Measurements from ENCODE around the gene WDR3.
"Not testable (repeated sequence)": the region's sequence is repeated elsewhere in the genome, so short reads cannot be mapped to it uniquely, and the experiment has no call there.

The WDR3 gene

GRCh38 chr1:117929343-117930172, at the start of gene WDR3, which contains the start of gene GDAP2:
TSS of gene WDR3 (plus strand) at chr1:117929739. CDS start at chr1:117933320, 3,581 bp downstream.
TSS of gene GDAP2 (minus strand) at chr1:117929621. CDS start at chr1:117920357, 9,264 bp downstream.
- DNase-seq: peak; percentile 96

DNA sequence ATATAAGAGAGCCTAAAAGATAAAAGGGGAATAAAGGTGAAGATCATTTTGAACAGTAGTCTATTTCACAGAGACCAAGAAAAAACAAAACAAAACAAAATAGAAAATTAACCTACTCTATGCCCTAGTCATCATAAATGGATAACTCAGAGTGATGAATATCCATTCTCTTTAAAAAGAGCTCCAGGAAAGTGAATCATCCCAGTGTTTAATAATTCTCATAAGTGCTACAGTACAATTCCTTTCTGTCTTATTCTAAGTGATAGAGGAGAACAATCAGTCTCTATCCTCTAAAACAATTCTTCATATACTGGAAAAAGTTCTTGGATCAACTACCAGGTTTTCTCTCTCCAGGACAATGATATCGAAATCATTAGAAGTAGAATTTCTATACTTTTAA, 45.9 kb upstream of the WDR3 start:
- no peak for DNase-seq

DNA sequence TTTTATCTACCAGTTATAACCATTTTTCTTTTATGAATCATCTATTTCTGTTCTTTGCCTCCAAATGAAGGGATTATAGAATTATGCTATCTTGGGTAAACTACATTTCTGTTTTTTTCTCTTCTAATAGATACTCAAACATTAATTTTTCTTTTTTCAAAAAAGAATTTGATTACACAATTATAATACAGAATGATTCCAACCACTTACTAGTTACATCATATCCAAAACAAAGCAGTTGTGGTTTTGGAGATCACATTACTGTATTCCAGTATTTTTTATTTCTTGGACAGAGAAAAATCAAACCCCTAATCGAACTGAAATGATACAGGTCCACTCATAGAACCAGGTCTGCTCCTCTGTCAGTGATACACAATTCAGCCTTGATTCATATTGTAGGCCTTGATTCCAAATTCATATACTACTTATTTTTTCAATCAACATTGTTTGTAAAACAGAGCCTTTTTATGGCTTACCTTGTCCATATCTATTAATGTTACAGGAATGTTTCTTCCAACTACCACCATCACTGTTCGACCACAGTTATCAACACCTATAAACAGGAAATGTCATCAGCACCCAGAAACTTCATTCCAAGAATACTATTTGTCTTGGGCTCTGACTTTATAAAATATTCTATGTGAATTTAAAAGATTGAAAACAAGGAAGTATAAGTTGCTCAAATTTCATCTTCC, 43.3 kb upstream of the WDR3 start:
- DNase-seq: no peak

GRCh38 chr1:117890452-117890851, 39.1 kb upstream of the WDR3 start:
- no peak for DNase-seq

DNA sequence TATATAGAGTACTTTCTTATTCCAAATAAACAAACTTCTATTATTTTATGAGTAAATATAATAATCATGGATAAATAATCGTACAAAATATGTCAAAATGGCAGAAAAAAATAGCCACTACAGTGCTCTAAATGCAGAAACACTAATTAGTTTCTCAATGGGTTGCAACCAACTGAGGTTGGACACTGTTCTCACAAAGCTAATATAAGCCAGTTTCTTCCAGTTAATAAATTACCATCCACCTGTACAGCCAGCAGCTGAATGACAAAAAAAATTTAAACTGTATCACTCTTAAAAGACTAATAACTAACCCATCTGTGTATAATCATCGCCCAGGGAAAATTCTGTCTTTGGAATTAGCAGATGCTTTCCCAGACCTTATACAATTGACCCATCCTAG, 37.0 kb upstream of the WDR3 start:
- DNase-seq: no peak

DNA sequence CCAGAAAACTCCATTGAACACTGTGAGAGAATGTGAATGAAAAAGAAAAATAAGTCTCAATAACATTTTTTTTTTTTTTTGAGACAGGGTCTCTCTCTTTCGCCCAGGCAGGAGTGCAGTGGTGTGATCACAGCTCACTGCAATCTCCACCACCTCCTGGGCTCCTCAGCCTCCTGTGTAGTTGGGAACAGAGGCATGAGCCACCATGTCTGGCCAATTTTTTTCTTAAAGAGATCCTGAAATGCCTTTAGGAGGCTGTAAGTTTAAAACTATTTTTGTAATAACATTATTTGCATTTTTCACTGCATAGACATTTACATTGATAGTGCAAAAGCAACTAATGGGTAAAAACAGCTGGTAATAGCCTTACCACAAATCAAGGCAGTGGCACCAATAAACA, 35.5 kb upstream of the WDR3 start:
- DNase-seq: no peak

- DNase-seq: peak; percentile 74
Observed at GRCh38 chr1:117895482-117896114, 33.9 kb upstream of the WDR3 start.

- DNase-seq: no peak
Observed at GRCh38 chr1:117897551-117897950, 32.0 kb upstream of the WDR3 start.

DNA sequence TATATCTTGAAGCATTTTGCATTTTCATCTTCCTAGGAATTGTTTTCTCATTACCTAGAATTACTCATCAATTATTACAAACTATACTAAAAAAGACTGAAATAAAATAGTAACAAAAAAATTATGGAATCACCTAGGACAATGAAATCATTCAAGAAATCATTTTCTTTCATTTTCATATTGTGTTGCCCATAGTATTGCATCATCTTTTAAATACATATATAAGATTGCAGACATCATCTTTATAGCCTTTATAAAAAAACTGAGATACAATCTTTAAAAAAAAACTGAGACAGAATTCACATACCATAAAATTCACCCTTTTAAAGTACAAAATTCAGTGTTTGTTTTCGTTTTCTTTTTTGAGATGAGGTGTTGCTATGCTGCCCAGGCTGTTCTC, 29.7 kb upstream of the WDR3 start:
- no peak for DNase-seq

DNA sequence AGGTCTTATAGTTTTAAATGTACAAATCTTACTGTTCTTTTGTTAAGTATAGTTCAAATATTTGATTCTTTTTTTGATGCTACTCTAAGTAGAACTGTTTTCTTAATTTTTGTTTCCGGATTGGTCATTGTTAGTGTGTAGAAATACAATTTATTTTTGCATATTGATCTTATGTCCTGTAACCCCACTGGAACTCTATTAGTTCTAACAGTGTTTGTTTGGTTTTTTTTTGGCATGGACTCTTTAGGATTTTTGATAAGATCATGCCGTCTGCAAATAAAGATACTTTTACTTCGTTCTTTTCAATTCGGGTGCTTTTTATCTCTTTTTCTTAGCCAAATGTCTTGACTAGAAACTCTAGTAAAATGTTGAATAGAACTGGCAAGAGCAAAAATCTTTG, 26.6 kb upstream of the WDR3 start:
- no peak for DNase-seq

- no peak for DNase-seq
Observed at GRCh38 chr1:117904485-117904884, 25.1 kb upstream of the WDR3 start.

GRCh38 chr1:117905019-117905418, 24.5 kb upstream of the WDR3 start:
- no peak for DNase-seq

- DNase-seq: no peak
Observed at GRCh38 chr1:117911051-117911450, 18.5 kb upstream of the WDR3 start.

DNA sequence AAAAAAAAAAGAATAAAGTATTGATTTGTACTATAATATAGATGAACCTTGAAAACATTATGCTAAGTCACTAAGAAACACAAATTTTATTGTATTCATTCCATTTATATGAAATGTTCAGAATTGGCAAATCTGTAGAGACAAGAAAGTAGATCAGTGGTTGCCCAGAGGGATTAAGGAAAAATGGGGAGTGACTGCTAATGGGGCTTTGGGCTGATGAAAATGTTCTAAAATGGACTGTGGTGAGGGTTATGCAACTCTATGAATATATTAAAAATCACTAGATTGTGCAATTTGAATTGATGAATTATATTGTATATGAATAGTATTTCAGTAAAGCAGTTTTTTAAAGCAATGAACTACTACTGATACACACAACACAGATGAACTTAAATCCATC, 10.2 kb upstream of the WDR3 start:
- no peak for DNase-seq

DNA sequence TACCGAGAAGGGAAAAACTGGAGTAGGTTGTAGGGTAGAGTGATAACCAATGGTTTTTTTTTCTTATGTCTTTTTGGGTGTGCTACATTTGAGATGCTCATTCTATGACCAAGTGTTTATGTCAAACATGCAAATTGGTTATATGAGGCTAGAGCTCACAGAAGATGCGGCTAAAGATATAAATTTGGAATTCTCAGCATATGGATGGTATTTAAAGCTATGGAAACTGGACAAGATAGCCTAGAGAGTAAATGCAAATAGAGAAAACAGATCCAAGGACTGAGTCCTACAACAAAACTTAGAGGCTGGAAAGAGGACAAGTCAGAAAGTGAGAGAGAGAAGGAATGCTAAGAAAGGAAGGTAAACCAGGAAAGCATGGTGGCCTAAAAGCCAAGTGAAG, 7.5 kb upstream of the WDR3 start:
- DNase-seq: no peak

- DNase-seq: not testable (repeated sequence)
Observed at GRCh38 chr1:117922717-117923116, 6.8 kb upstream of the WDR3 start.

GRCh38 chr1:117925981-117926380, 3.6 kb upstream of the WDR3 start:
- DNase-seq: no peak

- peak; percentile 53 for DNase-seq
Observed at GRCh38 chr1:117928881-117929342, 627 bp upstream of the WDR3 start.

DNA sequence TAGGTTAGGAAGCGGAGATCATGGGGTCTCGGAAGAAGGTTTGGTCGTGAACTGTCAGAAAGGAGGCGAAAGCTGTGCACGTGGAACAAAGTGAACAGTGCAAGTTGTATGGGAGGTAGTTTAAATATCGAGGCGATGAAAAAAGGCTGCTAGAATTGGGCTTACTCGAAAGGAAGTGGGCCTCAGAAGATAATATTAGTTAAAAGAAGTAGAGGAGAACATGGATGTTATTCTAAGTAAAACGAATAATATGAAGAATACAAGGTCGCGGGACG, 571 bp downstream of the WDR3 start:
- no peak for DNase-seq

- no peak for DNase-seq
Observed at GRCh38 chr1:117930484-117930883, 945 bp downstream of the WDR3 start.

GRCh38 chr1:117932576-117932975, 3.0 kb downstream of the WDR3 start:
- DNase-seq: no peak

DNA sequence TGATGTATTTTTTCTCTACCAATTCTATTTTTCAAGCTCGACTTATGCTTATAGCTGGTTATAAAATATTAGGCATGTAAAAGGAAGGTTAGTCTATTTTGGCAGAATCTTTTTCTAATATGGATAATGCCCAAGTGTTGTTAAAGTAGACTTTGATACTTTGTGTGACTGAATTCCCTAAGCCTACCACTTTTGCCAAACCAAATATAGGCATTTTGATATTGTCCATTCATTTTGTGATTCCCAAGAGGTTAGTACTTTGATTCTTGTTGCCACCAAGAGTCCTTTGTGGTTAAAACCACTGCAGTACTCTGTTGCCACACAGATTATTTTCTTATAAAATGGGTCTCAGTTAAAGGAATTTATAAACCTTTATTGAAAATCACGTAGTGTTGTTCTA, 4.2 kb downstream of the WDR3 start:
- no peak for DNase-seq

GRCh38 chr1:117942293-117942692, 12.8 kb downstream of the WDR3 start:
- DNase-seq: no peak

DNA sequence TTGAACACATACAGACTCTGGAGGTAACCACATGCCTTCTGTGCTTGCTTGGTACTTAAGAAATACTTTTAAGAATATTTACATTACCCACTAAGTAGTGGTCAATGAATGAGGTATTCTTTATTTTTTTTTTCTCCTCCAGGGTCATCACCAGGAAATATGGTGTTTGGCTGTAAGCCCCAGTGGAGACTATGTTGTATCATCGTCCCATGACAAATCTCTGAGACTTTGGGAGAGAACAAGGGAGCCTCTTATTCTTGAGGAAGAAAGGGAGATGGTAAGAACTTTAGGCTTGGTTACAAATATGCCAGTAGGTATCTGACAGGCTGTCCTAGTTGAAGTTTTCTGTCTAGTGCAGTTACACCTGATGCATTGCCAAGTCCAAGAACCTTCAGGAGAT, 22.8 kb downstream of the WDR3 start:
- DNase-seq: no peak

All from NCI-H1105 treated with DMSO at 0.1 percent for 48 hours (cell line).